Ramos (cell line): ENCODE results near the gene PNPLA1.
"Not testable (repeated sequence)": the region's sequence is repeated elsewhere in the genome, so short reads cannot be mapped to it uniquely, and the experiment has no call there.

Experiments
- in situ Hi-C: fragments of 300-500 bp; cut with MboI; formaldehyde crosslinking; loops from one replicate; pipeline ENCODE4 v1.14.3; 2022; ENCODE audit warnings: low sequenced_read_pairs; ENCODE audit not compliant: unreplicated experiment

The PNPLA1 gene

GRCh38 chr6:36331381-36331780, 61.5 kb downstream of the PNPLA1 start:
- in situ Hi-C loops, result no loop called here

GRCh38 chr6:36333171-36333895, 63.5 kb downstream of the PNPLA1 start:
- in situ Hi-C loops, result no loop called here

- in situ Hi-C loops, result no loop called here
Measured at GRCh38 chr6:36333931-36334725, 64.3 kb downstream of the PNPLA1 start.

- in situ Hi-C loops, result no loop called here
Measured at GRCh38 chr6:36334832-36335459, 65.1 kb downstream of the PNPLA1 start.

DNA sequence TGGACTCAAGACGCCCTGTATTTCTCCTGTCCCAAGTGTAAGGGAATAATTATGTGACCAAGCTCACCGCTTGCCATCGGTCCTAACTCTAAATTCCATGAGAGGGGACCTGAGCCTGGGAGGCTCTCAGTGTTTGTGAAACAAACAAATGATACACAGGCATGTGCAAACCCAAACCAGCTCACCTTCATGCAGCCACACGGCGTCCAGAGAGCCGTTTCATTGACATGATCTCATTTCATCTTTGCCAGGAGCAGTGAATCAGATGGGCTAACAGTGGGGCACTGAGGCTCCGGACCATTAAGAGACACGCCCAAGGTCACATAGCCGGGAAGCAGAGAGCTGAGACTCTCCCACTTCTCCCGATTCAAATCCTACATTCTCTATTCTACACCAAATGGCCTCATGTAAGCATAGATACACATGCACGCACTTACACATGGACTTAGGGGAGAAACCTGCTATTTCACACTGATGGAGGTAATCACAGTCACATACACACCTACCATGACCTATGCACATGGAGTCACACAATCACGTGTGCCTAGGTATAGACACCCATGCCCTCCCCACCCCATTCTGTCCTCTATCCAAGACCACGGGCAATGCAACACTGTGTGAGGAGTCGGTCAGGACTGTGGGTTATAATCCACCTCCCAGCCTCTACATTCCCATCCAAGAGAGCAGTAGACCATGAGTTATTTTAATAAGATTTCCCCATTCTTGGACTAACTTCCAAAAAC, 65.8 kb downstream of the PNPLA1 start:
- in situ Hi-C loops, result no loop called here

DNA sequence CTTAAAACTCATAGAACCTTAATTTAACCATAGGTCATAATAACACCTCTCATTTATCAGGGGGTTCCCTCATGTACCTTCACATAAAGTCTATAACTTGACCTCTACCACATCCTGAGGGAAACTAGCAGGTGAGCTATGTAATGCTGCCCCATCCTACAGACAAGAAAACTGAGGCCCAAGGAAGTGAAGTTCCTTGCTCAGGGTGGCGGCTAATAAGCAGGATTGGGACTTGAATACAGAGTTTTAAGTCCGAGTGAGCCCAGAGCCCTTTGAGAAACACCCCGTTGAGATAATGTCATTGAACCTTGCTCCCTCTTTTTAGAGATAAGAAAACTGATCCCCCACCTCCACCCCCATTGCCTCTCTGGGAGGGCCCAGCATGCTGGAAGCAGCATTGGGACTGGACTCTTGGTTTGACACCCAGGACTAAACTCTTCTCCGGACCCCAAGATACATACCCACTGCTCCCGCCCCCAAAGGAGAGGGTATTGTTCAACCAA, 66.4 kb downstream of the PNPLA1 start:
- in situ Hi-C loops, result no loop called here

GRCh38 chr6:36336779-36337241, 67.0 kb downstream of the PNPLA1 start, which contains the start of gene BNIP5:
BNIP5 (minus strand) TSS chr6:36336888; CDS start chr6:36330690, 6,198 bp downstream.
- in situ Hi-C loops, result no loop called here

DNA sequence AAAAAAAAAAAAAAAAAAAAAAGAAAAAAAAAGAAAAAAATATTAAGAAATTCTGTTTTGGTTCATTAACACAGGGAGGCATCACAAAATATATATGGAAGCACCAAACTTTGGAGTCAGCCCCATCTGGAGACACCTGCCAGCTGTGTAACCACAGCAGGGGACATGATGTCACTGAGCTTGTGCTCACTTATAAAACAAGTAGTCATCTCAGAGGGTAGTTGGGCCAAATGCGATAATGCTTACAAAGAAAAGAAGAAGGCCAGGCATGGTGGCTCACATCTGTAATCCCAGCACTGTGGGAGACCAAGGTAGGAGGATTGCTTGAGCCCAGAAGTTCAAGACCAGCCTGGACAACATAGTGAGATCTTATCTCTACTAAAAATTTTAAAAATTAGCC, 68.0 kb downstream of the PNPLA1 start:
- in situ Hi-C loops, result no loop called here

- in situ Hi-C loops, result not testable (repeated sequence)
Measured at GRCh38 chr6:36338223-36338622, 68.4 kb downstream of the PNPLA1 start.

DNA sequence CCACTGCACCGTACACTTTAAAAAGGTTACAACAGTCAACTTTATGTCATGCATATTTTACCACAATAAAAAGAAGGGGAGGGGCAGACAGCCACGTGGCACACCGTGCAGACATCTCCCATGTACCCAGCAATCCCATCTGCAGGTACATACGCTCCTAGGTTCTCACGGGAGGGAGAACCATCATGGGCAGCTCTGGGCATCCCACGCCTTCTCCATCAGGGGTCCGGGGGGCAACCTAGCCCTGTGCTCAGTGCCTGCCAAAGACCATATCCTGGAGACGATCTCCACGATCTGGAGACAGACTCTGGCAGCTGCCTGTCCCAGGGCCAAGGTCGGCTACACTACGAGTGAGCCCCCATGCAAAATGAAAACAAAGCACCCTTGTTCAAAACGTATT, 69.3 kb downstream of the PNPLA1 start:
- in situ Hi-C loops, result no loop called here

DNA sequence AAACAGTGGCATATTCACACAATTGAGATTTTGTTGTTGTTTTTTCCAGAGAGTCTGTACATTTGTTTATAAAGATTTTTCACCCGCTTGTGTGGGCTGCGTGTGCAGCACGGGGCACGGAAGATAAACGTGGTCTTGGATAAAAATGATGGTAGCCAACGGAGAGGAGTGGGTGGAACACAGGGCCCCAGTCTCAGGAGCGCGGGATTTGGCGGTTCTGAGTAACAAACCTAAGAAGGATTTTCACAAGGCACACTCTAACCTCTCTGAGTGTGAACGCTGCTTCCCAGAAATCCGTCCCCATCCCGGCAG, 70.4 kb downstream of the PNPLA1 start:
- in situ Hi-C loops, result no loop called here

GRCh38 chr6:36340618-36341454, 71.0 kb downstream of the PNPLA1 start:
- in situ Hi-C loops, result no loop called here

GRCh38 chr6:36343109-36343680, 73.3 kb downstream of the PNPLA1 start:
- in situ Hi-C loops, result no loop called here

DNA sequence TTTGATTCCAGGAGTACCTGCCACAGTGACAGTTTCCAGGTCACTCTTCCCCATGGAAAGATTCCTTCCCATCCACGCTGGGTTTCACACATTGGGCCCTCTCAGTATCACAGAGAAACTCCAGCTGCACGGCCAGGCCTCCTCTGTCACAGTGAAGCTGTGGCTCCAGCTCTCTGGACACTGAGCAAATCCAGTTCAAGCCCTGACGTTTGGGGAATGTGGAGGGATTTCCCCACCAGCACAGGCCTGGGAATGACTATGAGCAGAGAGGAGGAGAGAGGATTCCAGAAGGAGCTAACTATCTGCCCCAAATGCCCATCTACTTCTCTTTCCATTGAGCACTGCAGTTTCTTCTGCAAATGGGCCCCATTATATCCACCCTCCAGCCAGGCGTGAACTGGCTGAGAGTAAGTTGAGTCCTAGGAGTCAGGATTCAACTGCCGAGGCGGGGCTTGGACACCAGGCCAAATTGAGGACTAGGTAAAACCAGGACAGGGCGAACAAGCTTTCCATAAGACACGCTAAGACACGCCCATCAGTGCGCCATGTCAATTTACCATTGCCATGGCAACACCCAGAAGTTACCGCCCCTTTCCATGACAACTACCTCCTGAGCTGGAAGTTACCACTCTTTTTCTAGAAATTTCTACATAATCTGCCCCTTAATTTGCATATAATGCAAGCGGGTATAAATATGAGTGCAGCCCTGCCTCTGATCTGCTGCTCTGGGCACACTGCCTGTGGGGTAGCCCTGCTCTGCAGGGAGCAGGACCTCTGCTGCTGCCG, 76.0 kb downstream of the PNPLA1 start:
- in situ Hi-C loops, result no loop called here

DNA sequence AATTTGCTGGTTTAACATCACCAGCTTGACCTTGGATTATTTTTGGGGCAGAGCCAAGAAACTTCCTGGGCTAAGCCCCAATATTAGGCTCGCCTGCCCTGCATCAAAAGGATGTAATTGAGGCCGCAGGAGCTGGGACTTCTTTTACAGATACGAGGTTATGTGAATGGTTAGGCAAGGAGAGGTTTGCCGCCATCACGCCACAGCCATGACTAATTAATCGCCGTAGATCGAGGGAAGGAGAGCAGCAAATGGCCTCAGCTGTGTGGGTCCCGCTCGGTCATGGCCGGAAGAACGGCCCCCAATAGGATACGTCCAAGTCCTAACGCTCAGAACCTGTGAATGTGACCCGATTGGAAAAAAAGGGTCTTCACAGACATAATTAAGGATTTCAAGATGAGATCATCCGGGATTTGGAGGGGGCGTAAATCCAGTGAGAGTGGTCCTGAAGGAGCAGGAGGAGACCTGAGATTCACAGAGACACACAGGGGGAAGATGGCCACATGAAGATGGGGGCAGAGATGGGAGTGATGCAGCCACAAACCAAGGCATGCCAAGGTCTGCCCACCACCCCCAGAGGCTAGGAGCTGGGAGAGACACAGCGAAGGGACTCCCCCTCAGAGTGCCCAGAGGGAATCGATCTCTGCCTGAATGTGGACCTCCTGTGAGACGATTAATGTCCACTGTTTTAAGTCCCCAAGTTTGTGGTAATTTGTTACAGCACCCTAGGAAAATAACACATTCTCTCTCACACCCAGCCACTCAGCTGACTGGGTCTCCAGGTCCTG, 76.8 kb downstream of the PNPLA1 start:
- in situ Hi-C loops, result no loop called here

DNA sequence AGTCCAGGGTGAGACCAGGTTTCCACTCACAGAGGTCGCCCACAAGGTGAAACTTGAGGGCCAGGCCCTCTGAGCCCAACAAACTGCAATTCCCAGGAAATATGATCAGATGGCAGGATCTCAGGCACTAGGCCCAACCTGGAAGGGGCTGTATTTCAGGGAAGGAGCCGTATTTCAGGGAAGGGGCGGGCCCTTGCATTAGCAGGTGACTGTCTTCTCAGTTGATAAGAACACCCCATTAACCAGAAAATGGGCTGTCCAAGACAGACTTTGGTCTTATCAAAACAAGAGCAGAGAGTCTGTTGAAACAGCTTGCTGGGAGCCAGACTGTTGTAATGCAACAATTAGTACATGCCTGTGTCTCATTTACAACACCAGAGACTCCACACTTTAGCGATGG, 77.8 kb downstream of the PNPLA1 start:
- in situ Hi-C loops, result no loop called here

DNA sequence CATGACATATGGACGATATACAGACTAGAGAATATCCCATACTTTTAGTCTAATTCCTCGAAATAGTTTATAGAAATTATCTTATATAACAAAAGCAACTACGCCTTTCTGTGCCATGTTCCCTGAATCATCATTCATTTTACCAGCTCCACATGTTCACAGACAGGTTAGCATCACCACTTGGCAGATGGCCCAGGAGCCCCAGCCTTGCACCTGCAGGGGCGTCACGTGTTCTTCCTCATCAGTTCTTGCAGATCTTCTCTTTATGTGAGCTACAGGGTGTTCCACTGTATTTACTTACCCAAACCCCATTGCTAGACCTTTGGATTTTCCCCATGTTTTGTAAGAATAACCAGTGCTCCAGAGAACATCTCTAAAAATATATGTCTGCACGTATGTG, 79.4 kb downstream of the PNPLA1 start:
- in situ Hi-C loops, result no loop called here

- in situ Hi-C loops, result no loop called here
Measured at GRCh38 chr6:36350082-36350481, 80.2 kb downstream of the PNPLA1 start.
